Thoracic aorta (tissue), 2 donors: ENCODE data around the gene SLC5A1. TPM values are rescaled to one million over a fixed set of nuclear protein-coding genes. Genes with fewer than 3 reads are reported as not detected.

Source experiments
- ATAC-seq: fragments of 150-250 bp; one replicate; pipeline ENCODE4 v1.8.0; 2017; ENCODE audit warnings: low read depth; ENCODE audit not compliant: insufficient number of reproducible peaks, low FRiP score
- DNase-seq: peaks from one replicate; pipeline ENCODE4 v3.0.0-alpha.2; 2020; ENCODE audit warnings: low spot score
- H3K27ac ChIP-seq, 2 donors: fragments of 200-600 bp; sonication (generic); 1 replicate in 1 of 2; 2 replicates in 1 of 2; pipeline ENCODE4 v1.5.1; 2016; ENCODE audit warnings: mild to moderate bottlenecking in 2 of 2, moderate library complexity in 2 of 2
- H3K27me3 ChIP-seq: fragments of 200-600 bp; sonication (generic); replicated peaks from 2 replicates; pipeline ENCODE4 v1.6.0; 2016; ENCODE audit warnings: mild to moderate bottlenecking; ENCODE audit not compliant: insufficient read depth
- H3K36me3 ChIP-seq: fragments of 200-600 bp; sonication (generic); one replicate; pipeline ENCODE4 v1.5.1; 2016
- H3K4me1 ChIP-seq, 2 donors: fragments of 200-600 bp; sonication (generic); 1 replicate in 1 of 2; 2 replicates in 1 of 2; pipeline versions ENCODE4 v1.5.1 to v1.6.0; 2016; ENCODE audit warnings: low read depth in 2 of 2, mild to moderate bottlenecking in 1 of 2; ENCODE audit not compliant: control insufficient read depth in 1 of 2
- H3K4me3 ChIP-seq: fragments of 200-600 bp; sonication (generic); 2 replicates; pipeline ENCODE4 v1.5.1; 2016; ENCODE audit warnings: mild to moderate bottlenecking
- H3K9me3 ChIP-seq: fragments of 200-600 bp; sonication (generic); 2 replicates; pipeline ENCODE4 v1.5.1; 2016
- total RNA-seq, 2 donors: library from RNA; depleted of rRNA; stranded (reverse); fragments of >200 nt; gene quantifications; one replicate each; pipeline versions ENCODE4 v1.1.0 to v1.2.3, GENCODE V29; 2016
- TF ChIP-seq, protein P1 (sequence below): fragments of 200-600 bp; sonication (generic); IDR thresholded peaks from one replicate; pipeline ENCODE4 v1.5.1; 2019; ENCODE audit warnings: antibody characterized with exemption

The SLC5A1 gene
- total RNA-seq, 2 donors from 2014 or later: not detected

GRCh38 chr22:32021716-32022115 lies 21.3 kb upstream of the SLC5A1 start:
- TF ChIP-seq, protein P1, sequence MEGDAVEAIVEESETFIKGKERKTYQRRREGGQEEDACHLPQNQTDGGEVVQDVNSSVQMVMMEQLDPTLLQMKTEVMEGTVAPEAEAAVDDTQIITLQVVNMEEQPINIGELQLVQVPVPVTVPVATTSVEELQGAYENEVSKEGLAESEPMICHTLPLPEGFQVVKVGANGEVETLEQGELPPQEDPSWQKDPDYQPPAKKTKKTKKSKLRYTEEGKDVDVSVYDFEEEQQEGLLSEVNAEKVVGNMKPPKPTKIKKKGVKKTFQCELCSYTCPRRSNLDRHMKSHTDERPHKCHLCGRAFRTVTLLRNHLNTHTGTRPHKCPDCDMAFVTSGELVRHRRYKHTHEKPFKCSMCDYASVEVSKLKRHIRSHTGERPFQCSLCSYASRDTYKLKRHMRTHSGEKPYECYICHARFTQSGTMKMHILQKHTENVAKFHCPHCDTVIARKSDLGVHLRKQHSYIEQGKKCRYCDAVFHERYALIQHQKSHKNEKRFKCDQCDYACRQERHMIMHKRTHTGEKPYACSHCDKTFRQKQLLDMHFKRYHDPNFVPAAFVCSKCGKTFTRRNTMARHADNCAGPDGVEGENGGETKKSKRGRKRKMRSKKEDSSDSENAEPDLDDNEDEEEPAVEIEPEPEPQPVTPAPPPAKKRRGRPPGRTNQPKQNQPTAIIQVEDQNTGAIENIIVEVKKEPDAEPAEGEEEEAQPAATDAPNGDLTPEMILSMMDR: no peak
- no peaks in the 10 kb centered on the region for H3K9me3 ChIP-seq
- H3K4me1 ChIP-seq: no peaks in the 10 kb centered on the region
- no peaks in the 10 kb centered on the region for H3K27me3 ChIP-seq
- H3K27ac ChIP-seq: no peak overlapping the region
- no peaks in the 10 kb centered on the region for H3K36me3 ChIP-seq
- no peak for ATAC-seq
- no peak for DNase-seq
- no peak overlapping the region for H3K4me3 ChIP-seq

DNA sequence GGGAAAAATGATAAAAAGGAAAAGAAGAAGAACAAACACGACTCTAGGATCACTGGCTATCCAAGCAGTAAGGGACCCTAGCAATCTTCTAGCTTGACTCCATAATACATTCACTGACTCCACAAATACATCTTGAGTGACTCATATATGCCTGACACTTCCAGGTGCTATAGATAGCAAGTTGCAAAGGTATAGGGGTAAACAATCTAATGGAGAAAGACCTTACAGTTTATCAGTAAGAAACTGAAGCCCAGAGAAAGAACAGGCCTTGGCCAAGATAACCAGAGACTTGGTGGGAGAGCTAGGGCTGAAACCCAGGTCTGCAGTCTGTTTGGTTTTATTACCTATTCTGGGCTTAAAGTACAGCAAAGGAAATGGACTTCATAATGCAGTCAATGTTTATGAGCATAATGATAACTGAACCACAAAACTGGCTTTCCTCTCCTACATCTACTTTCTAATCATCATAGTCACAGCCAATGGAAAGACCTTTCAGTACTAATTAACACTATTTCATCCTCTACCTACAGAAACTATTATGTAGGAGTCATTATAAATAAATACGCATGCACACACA lies 19.7 kb upstream of the SLC5A1 start:
- Histone ChIP-seq H3K27me3 (no peaks in the 10 kb centered on the region), H3K27ac (no peak overlapping the region), H3K4me1 (no peaks in the 10 kb centered on the region), H3K4me3 (no peak overlapping the region), H3K36me3 (no peaks in the 10 kb centered on the region), H3K9me3 (no peaks in the 10 kb centered on the region)
- DNase-seq: no peak
- no peak for ATAC-seq
- TF ChIP-seq, protein P1: no peak

DNA sequence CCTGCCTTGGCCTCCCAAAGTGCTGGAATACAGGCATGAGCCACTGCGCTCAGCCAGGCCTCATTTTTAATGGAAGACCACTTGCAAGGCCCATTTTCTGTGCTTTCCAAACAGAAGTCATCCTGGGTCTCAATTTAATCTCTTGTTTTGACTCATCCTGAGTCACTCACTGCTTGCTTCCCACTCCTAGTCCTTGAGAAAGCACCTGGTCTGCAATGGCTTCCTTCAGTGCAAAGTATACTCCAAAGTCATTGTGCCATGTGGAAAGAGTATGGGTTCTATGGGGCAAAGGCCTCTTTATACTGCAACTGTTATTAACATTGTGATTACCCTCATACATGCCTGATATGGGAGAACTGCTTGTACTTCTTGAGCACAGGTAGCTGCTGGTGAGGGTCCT lies 18.3 kb upstream of the SLC5A1 start:
- no peaks in the 10 kb centered on the region for H3K36me3 ChIP-seq
- no peak overlapping the region for H3K4me3 ChIP-seq
- ATAC-seq (no peak), DNase-seq (no peak)
- no peaks in the 10 kb centered on the region for H3K27me3 ChIP-seq
- H3K9me3 ChIP-seq: no peaks in the 10 kb centered on the region
- H3K27ac ChIP-seq: no peak overlapping the region
- no peaks in the 10 kb centered on the region for H3K4me1 ChIP-seq
- TF ChIP-seq, protein P1: no peak

- no peak overlapping the region for H3K4me3 ChIP-seq
- H3K27ac ChIP-seq: no peak overlapping the region
- H3K4me1 ChIP-seq: no peaks in the 10 kb centered on the region
- ATAC-seq: no peak
- H3K27me3 ChIP-seq: no peaks in the 10 kb centered on the region
- H3K9me3 ChIP-seq: no peaks in the 10 kb centered on the region
- TF ChIP-seq, protein P1: no peak
- H3K36me3 ChIP-seq: no peaks in the 10 kb centered on the region
- no peak for DNase-seq
These were observed 12.4 kb upstream of the SLC5A1 start for GRCh38 chr22:32030518-32031247.

GRCh38 chr22:32031466-32031865 lies 11.6 kb upstream of the SLC5A1 start:
- TF ChIP-seq, protein P1: no peak
- DNase-seq (no peak), ATAC-seq (no peak)
- Histone ChIP-seq H3K4me3 (no peak overlapping the region), H3K9me3 (no peaks in the 10 kb centered on the region), H3K36me3 (no peaks in the 10 kb centered on the region), H3K4me1 (no peaks in the 10 kb centered on the region), H3K27ac (no peak overlapping the region), H3K27me3 (no peaks in the 10 kb centered on the region)
